ENCODE measurements around the gene ZFAND3.

Gene ZFAND3

GRCh38 chr6:38174315-38174714, 354.8 kb downstream of the ZFAND3 start:
- H3K36me3 ChIP-seq (ENCODE audit: insufficient read depth, low read length) = peaks cover 8% of the 10 kb centered on the region
- H3K4me3 ChIP-seq (ENCODE audit: low read depth in 1 of 2, low read length in 2 of 2) = no peak overlapping the region
- no peak overlapping the region for H3K27ac ChIP-seq (ENCODE audit: low read depth, low read length)
- no peak overlapping the region for H3K9ac ChIP-seq (ENCODE audit: low read length)
- H3K4me1 ChIP-seq (ENCODE audit: insufficient read depth, low read length) = peaks cover 4% of the 10 kb centered on the region
- no peaks in the 10 kb centered on the region for H3K27me3 ChIP-seq (ENCODE audit: control insufficient read depth in 1 of 2, insufficient read depth in 2 of 2, low read length in 2 of 2)
- H3K9me3 ChIP-seq (ENCODE audit: low read length) = no peaks in the 10 kb centered on the region

- H3K36me3 ChIP-seq (ENCODE audit: insufficient read depth, low read length) = peaks cover 8% of the 10 kb centered on the region
- H3K4me1 ChIP-seq (ENCODE audit: insufficient read depth, low read length) = peaks cover 2% of the 10 kb centered on the region
These were observed 355.4 kb downstream of the ZFAND3 start for GRCh38 chr6:38174806-38175495.

GRCh38 chr6:38175786-38176185, 356.3 kb downstream of the ZFAND3 start:
- Histone ChIP-seq H3K36me3 (ENCODE audit: insufficient read depth, low read length) (peaks cover 8% of the 10 kb centered on the region), H3K4me1 (ENCODE audit: insufficient read depth, low read length) (no peaks in the 10 kb centered on the region), H3K27ac (ENCODE audit: low read depth, low read length) (no peak overlapping the region), H3K9ac (ENCODE audit: low read length) (no peak overlapping the region), H3K9me3 (ENCODE audit: low read length) (no peaks in the 10 kb centered on the region), H3K27me3 (ENCODE audit: control insufficient read depth in 1 of 2, insufficient read depth in 2 of 2, low read length in 2 of 2) (no peaks in the 10 kb centered on the region), H3K4me3 (ENCODE audit: low read depth in 1 of 2, low read length in 2 of 2) (no peak overlapping the region)

More at GRCh38 chr6:38174806-38175495, 355.4 kb downstream of the ZFAND3 start:
- no peak overlapping the region for H3K4me3 ChIP-seq (ENCODE audit: low read depth in 1 of 2, low read length in 2 of 2)
- no peaks in the 10 kb centered on the region for H3K27me3 ChIP-seq (ENCODE audit: control insufficient read depth in 1 of 2, insufficient read depth in 2 of 2, low read length in 2 of 2)
- H3K27ac ChIP-seq (ENCODE audit: low read depth, low read length) = no peak overlapping the region
- H3K9me3 ChIP-seq (ENCODE audit: low read length) = no peaks in the 10 kb centered on the region
- H3K9ac ChIP-seq (ENCODE audit: low read length) = no peak overlapping the region

GRCh38 chr6:38176797-38177751, 357.5 kb downstream of the ZFAND3 start:
- Histone ChIP-seq H3K36me3 (ENCODE audit: insufficient read depth, low read length) (peaks cover 8% of the 10 kb centered on the region), H3K27me3 (ENCODE audit: control insufficient read depth in 1 of 2, insufficient read depth in 2 of 2, low read length in 2 of 2) (no peaks in the 10 kb centered on the region), H3K4me3 (ENCODE audit: low read depth in 1 of 2, low read length in 2 of 2) (no peak overlapping the region), H3K4me1 (ENCODE audit: insufficient read depth, low read length) (no peaks in the 10 kb centered on the region), H3K27ac (ENCODE audit: low read depth, low read length) (no peak overlapping the region), H3K9me3 (ENCODE audit: low read length) (no peaks in the 10 kb centered on the region), H3K9ac (ENCODE audit: low read length) (no peak overlapping the region)

GRCh38 chr6:38177882-38178583, 358.5 kb downstream of the ZFAND3 start:
- Histone ChIP-seq H3K4me3 (ENCODE audit: low read depth in 1 of 2, low read length in 2 of 2) (no peak overlapping the region), H3K27ac (ENCODE audit: low read depth, low read length) (no peak overlapping the region), H3K9me3 (ENCODE audit: low read length) (no peaks in the 10 kb centered on the region), H3K9ac (ENCODE audit: low read length) (no peak overlapping the region), H3K4me1 (ENCODE audit: insufficient read depth, low read length) (no peaks in the 10 kb centered on the region), H3K36me3 (ENCODE audit: insufficient read depth, low read length) (peaks cover 8% of the 10 kb centered on the region), H3K27me3 (ENCODE audit: control insufficient read depth in 1 of 2, insufficient read depth in 2 of 2, low read length in 2 of 2) (no peaks in the 10 kb centered on the region)

GRCh38 chr6:38178584-38178886, 359.0 kb downstream of the ZFAND3 start:
- Histone ChIP-seq H3K27ac (ENCODE audit: low read depth, low read length) (no peak overlapping the region), H3K4me1 (ENCODE audit: insufficient read depth, low read length) (no peaks in the 10 kb centered on the region), H3K9me3 (ENCODE audit: low read length) (no peaks in the 10 kb centered on the region), H3K27me3 (ENCODE audit: control insufficient read depth in 1 of 2, insufficient read depth in 2 of 2, low read length in 2 of 2) (no peaks in the 10 kb centered on the region), H3K4me3 (ENCODE audit: low read depth in 1 of 2, low read length in 2 of 2) (no peak overlapping the region), H3K36me3 (ENCODE audit: insufficient read depth, low read length) (peaks cover 7% of the 10 kb centered on the region), H3K9ac (ENCODE audit: low read length) (no peak overlapping the region)

- Histone ChIP-seq H3K4me3 (ENCODE audit: low read depth in 1 of 2, low read length in 2 of 2) (no peak overlapping the region), H3K36me3 (ENCODE audit: insufficient read depth, low read length) (no peaks in the 10 kb centered on the region), H3K27me3 (ENCODE audit: control insufficient read depth in 1 of 2, insufficient read depth in 2 of 2, low read length in 2 of 2) (no peaks in the 10 kb centered on the region), H3K9me3 (ENCODE audit: low read length) (no peaks in the 10 kb centered on the region), H3K27ac (ENCODE audit: low read depth, low read length) (no peak overlapping the region), H3K9ac (ENCODE audit: low read length) (no peak overlapping the region), H3K4me1 (ENCODE audit: insufficient read depth, low read length) (no peaks in the 10 kb centered on the region)
These were observed 359.8 kb downstream of the ZFAND3 start for GRCh38 chr6:38179300-38179699.

- H3K9me3 ChIP-seq (ENCODE audit: low read length) = no peaks in the 10 kb centered on the region
- no peak overlapping the region for H3K27ac ChIP-seq (ENCODE audit: low read depth, low read length)
- no peak overlapping the region for H3K4me3 ChIP-seq (ENCODE audit: low read depth in 1 of 2, low read length in 2 of 2)
- no peaks in the 10 kb centered on the region for H3K27me3 ChIP-seq (ENCODE audit: control insufficient read depth in 1 of 2, insufficient read depth in 2 of 2, low read length in 2 of 2)
- H3K4me1 ChIP-seq (ENCODE audit: insufficient read depth, low read length) = no peaks in the 10 kb centered on the region
- H3K36me3 ChIP-seq (ENCODE audit: insufficient read depth, low read length) = no peaks in the 10 kb centered on the region
- no peak overlapping the region for H3K9ac ChIP-seq (ENCODE audit: low read length)
These were observed 360.4 kb downstream of the ZFAND3 start for GRCh38 chr6:38179794-38180430.

- Histone ChIP-seq H3K9ac (ENCODE audit: low read length) (no peak overlapping the region), H3K27me3 (ENCODE audit: control insufficient read depth in 1 of 2, insufficient read depth in 2 of 2, low read length in 2 of 2) (no peaks in the 10 kb centered on the region), H3K9me3 (ENCODE audit: low read length) (no peaks in the 10 kb centered on the region), H3K36me3 (ENCODE audit: insufficient read depth, low read length) (no peaks in the 10 kb centered on the region), H3K4me1 (ENCODE audit: insufficient read depth, low read length) (no peaks in the 10 kb centered on the region), H3K4me3 (ENCODE audit: low read depth in 1 of 2, low read length in 2 of 2) (no peak overlapping the region), H3K27ac (ENCODE audit: low read depth, low read length) (no peak overlapping the region)
These were observed 361.1 kb downstream of the ZFAND3 start for GRCh38 chr6:38180586-38180985.

GRCh38 chr6:38182426-38182825, 362.9 kb downstream of the ZFAND3 start:
- Histone ChIP-seq H3K27ac (ENCODE audit: low read depth, low read length) (no peak overlapping the region), H3K9ac (ENCODE audit: low read length) (no peak overlapping the region), H3K9me3 (ENCODE audit: low read length) (no peaks in the 10 kb centered on the region), H3K36me3 (ENCODE audit: insufficient read depth, low read length) (no peaks in the 10 kb centered on the region), H3K4me1 (ENCODE audit: insufficient read depth, low read length) (no peaks in the 10 kb centered on the region), H3K27me3 (ENCODE audit: control insufficient read depth in 1 of 2, insufficient read depth in 2 of 2, low read length in 2 of 2) (no peaks in the 10 kb centered on the region), H3K4me3 (ENCODE audit: low read depth in 1 of 2, low read length in 2 of 2) (no peak overlapping the region)

Measured in muscle layer of colon (tissue), 2 donors.